Kidney (tissue), 14 donors: Measurements from ENCODE around the gene SLC16A1. TPM values are rescaled to one million over a fixed set of nuclear protein-coding genes. Genes with fewer than 3 reads are reported as not detected.

Source experiments
- DNase-seq, 5 donors: peaks; one replicate each; pipeline ENCODE4 v3.0.0-alpha.2; 2013 to 2020
- FAIRE-seq: peaks from 2 replicates; lab custom pipeline; 2012; peaks lifted over from hg19 to GRCh38; lab: Jason Lieb, UNC
- H3K27ac ChIP-seq, 2 donors: one replicate each; pipeline ENCODE4 v1.7.0; 2013; ENCODE audit warnings: low read depth in 2 of 2, low read length in 2 of 2, inconsistent platforms in 1 of 2
- H3K27me3 ChIP-seq: one replicate; pipeline ENCODE4 v1.7.1; 2013; ENCODE audit warnings: low read length, inconsistent platforms; ENCODE audit not compliant: control insufficient read depth, insufficient read depth
- H3K36me3 ChIP-seq, 3 donors: one replicate each; pipeline versions ENCODE4 v1.7.0 to v1.7.1; 2013; ENCODE audit warnings: low read length in 3 of 3, control low read depth in 1 of 3, inconsistent platforms in 1 of 3; ENCODE audit not compliant: insufficient read depth in 3 of 3, control insufficient read depth in 2 of 3
- H3K4me1 ChIP-seq, 3 donors: one replicate each; pipeline versions ENCODE4 v1.7.0 to v1.7.1; 2013; ENCODE audit warnings: low read length in 3 of 3, inconsistent platforms in 1 of 3, low read depth in 1 of 3; ENCODE audit not compliant: control insufficient read depth in 2 of 3, insufficient read depth in 2 of 3
- H3K4me3 ChIP-seq, 3 donors: one replicate each; pipeline versions ENCODE4 v1.7.0 to v1.8.1; 2013; ENCODE audit warnings: low read length in 3 of 3, control low read depth in 1 of 3, inconsistent platforms in 1 of 3
- H3K9ac ChIP-seq, 3 donors: one replicate each; pipeline versions ENCODE4 v1.7.0 to v1.7.1; 2013; ENCODE audit warnings: low read length in 3 of 3, control low read depth in 1 of 3, inconsistent platforms in 1 of 3
- H3K9me3 ChIP-seq, 3 donors: one replicate each; pipeline versions ENCODE4 v1.7.0 to v1.7.1; 2013; ENCODE audit warnings: low read length in 3 of 3, control low read depth in 1 of 3, inconsistent platforms in 1 of 3; ENCODE audit not compliant: control insufficient read depth in 2 of 3, insufficient read depth in 1 of 3
- intact Hi-C: fragments of 100-400 bp; cut with DNase I; formaldehyde crosslinking; loops from one replicate; pipeline ENCODE4 v1.11.1; 2022
- polyA plus RNA-seq: library from polyadenylated mRNA; stranded (reverse); fragments of 350-450 nt; fragmentation: Illumina TruSeq; extraction: RNeasy Lipid Tissue Mini Kit (QIAGEN cat#74804); gene quantifications from one replicate; pipeline ENCODE4 v1.2.3, GENCODE V29; 2014; ENCODE audit warnings: low read depth, low replicate concordance; ENCODE audit not compliant: insufficient read depth
- total RNA-seq: library from RNA; stranded (reverse); fragmentation: NEBNext Ultra II Directional; extraction: Animal tissue kit (Norgen Biotek cat#: 25700); gene quantifications from one replicate; pipeline ENCODE4 v1.2.1, GENCODE V29; 2021
- TF ChIP-seq, protein P1 (sequence below): IDR thresholded peaks from 3 replicates; pipeline ENCODE4 v1.5.1; 2012; ENCODE audit warnings: mild to moderate bottlenecking, moderate library complexity, borderline replicate concordance; ENCODE audit not compliant: insufficient read depth; ENCODE audit errors: extremely low read depth
- donor health status: control.
- donor health status: control.
- donor health status: control.
- donor health status: control.
- donor health status: control.
- donor health status: DM: yes; HTN: yes; CAD: no.
- donor health status: Normal renal cell carcinoma (clear cell type).

The SLC16A1 gene
- total and polyA plus RNA-seq, 2 donors from 2014 or later: 8.7 to 9.7 TPM

DNA sequence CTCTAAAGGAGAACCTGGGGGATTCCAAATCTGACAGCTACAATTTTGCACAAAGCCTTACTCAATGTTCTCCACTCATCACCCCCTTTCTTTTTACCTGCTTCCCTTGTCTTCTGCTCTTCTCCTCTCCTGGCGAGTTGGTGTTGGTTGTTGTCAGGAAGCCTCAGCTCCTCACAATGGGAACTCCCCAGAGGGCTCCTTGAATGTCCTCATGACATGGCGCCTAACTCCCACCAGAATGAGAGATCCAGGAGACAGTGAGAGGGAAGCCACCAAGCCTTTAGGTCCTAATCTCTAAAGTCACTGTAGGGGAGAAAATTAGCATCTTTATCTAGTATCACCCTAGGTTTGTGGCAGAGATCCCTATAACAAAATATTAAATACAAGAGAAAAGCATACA, 87.8 kb downstream of the SLC16A1 start:
- FAIRE-seq (no peak), DNase-seq (no peak)
- Histone ChIP-seq H3K4me1 (no peaks in the 10 kb centered on the region), H3K36me3 (no peaks in the 10 kb centered on the region), H3K9ac (no peak overlapping the region), H3K27ac (no peak overlapping the region), H3K4me3 (no peak overlapping the region), H3K27me3 (no peaks in the 10 kb centered on the region), H3K9me3 (no peaks in the 10 kb centered on the region)
- intact Hi-C loops: no loop called here
- TF ChIP-seq, protein P1, sequence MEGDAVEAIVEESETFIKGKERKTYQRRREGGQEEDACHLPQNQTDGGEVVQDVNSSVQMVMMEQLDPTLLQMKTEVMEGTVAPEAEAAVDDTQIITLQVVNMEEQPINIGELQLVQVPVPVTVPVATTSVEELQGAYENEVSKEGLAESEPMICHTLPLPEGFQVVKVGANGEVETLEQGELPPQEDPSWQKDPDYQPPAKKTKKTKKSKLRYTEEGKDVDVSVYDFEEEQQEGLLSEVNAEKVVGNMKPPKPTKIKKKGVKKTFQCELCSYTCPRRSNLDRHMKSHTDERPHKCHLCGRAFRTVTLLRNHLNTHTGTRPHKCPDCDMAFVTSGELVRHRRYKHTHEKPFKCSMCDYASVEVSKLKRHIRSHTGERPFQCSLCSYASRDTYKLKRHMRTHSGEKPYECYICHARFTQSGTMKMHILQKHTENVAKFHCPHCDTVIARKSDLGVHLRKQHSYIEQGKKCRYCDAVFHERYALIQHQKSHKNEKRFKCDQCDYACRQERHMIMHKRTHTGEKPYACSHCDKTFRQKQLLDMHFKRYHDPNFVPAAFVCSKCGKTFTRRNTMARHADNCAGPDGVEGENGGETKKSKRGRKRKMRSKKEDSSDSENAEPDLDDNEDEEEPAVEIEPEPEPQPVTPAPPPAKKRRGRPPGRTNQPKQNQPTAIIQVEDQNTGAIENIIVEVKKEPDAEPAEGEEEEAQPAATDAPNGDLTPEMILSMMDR: no peak

DNA sequence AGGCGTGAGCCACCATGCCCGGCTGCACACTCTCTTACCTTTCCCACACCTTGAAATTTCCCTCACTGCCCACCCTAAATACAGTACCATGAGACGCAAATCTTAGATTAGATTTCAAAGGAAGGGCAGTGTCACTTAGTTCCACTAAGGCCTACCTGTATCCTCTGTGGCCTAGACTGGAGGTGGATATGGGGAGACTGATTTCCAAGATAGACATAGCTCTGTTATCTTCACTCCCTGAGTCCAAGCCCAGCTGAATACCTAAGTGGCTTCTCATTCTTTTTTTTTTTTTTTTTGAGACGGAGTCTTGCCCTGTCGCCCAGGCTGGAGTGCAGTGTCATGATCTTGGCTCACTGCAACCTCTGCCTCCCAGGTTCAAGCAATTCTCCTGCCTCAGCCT, 89.0 kb downstream of the SLC16A1 start:
- no peak for FAIRE-seq
- H3K27me3 ChIP-seq: no peaks in the 10 kb centered on the region
- H3K27ac ChIP-seq: no peak overlapping the region
- no peak overlapping the region for H3K4me3 ChIP-seq
- TF ChIP-seq, protein P1: no peak
- DNase-seq: no peak
- no peaks in the 10 kb centered on the region for H3K4me1 ChIP-seq
- H3K9ac ChIP-seq: no peak overlapping the region
- H3K9me3 ChIP-seq: no peaks in the 10 kb centered on the region
- intact Hi-C loops: no loop called here
- no peaks in the 10 kb centered on the region for H3K36me3 ChIP-seq

DNA sequence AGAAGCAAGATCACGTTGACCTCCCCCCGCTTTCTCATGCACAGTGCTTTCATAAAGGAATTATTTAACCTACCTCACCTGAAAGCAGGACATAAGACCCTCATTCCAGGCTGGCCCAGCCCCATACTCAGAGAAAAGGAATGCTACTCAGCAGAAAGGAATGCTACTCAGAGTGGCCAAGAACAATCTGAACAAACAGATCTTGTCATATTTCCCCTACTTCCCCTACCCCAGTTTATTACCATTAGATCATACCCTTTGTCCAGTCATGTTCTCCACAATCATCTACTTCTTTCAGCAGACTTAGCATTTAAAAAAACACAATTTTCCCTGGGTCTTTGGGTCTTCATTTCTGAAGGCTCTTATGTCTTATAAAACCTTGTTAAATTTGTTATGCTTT, 89.8 kb downstream of the SLC16A1 start:
- FAIRE-seq: no peak
- Histone ChIP-seq H3K4me1 (no peaks in the 10 kb centered on the region), H3K27me3 (no peaks in the 10 kb centered on the region), H3K36me3 (no peaks in the 10 kb centered on the region), H3K4me3 (no peak overlapping the region), H3K9me3 (no peaks in the 10 kb centered on the region), H3K27ac (no peak overlapping the region), H3K9ac (no peak overlapping the region)
- TF ChIP-seq, protein P1: no peak
- intact Hi-C loops: no loop called here
- DNase-seq: peak in 1 of 5 donors; percentile 20
